SH-SY5Y (cell line): Measurements from ENCODE around the gene ZNF358.

Experiments
- GATA2 ChIP-seq: IDR thresholded peaks from 2 replicates; pipeline ENCODE4 v1.6.1; 2011; ENCODE audit warnings: mild to moderate bottlenecking, low read depth, low read length
- GATA3 ChIP-seq: IDR thresholded peaks from 2 replicates; pipeline ENCODE4 v1.6.1; 2011; ENCODE audit warnings: low read depth, mild to moderate bottlenecking, low read length, moderate library complexity

DNA sequence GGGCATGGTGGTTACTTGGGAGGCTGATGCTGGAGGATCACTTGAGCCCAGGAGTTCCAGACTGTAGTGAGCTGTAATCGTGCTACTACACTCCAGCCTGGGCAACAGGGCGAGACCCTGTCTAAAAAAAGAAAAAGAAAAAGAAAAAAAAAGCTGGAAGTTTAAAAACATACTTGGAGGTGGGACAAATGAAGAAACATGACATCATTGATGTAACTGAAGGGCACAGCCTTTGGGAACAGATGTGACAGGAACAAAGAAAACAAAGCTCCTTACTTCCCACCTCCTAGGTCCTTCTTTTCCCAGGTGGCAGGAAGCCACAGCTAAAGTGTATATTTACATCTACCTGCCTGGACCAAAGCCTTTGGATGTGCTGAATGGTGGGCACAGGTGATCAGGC is 29.0 kb upstream of the ZNF358 start:
- TF ChIP-seq GATA3, result no peak
- TF ChIP-seq GATA2, result no peak
